HG03064 (cell line): ENCODE results near the gene DTNBP1.
A peak's percentile ranks its signal among the peaks of the same experiment; 100 is the strongest.

Experiments
- ATAC-seq: cut with Tn5 transposase; IDR thresholded peaks from one replicate; pipeline ENCODE4 v1.9.1; 2021; ENCODE audit warnings: low read depth; ENCODE audit not compliant: unreplicated experiment

DTNBP1 gene

GRCh38 chr6:15626878-15627674 is 35.8 kb downstream of the DTNBP1 start:
- ATAC-seq, result no peak

DNA sequence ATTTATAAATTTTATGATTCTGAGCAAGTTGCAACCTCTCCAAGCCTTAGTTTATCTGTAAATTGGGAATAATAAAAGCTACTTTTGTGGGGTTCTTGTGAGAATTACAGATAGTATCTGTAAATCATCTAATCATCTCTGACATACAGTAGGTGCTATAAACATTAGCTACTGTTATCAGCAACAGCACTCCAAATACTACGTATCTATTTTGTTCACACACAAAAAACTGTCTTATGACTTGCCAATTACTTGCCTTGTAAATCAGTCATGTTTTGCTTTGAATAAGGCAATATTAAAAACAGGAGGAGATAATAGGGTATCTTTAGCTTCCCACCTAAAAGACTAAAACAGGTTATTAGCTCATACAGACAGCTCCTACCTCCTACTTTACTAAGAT is 36.7 kb downstream of the DTNBP1 start:
- no peak for ATAC-seq

DNA sequence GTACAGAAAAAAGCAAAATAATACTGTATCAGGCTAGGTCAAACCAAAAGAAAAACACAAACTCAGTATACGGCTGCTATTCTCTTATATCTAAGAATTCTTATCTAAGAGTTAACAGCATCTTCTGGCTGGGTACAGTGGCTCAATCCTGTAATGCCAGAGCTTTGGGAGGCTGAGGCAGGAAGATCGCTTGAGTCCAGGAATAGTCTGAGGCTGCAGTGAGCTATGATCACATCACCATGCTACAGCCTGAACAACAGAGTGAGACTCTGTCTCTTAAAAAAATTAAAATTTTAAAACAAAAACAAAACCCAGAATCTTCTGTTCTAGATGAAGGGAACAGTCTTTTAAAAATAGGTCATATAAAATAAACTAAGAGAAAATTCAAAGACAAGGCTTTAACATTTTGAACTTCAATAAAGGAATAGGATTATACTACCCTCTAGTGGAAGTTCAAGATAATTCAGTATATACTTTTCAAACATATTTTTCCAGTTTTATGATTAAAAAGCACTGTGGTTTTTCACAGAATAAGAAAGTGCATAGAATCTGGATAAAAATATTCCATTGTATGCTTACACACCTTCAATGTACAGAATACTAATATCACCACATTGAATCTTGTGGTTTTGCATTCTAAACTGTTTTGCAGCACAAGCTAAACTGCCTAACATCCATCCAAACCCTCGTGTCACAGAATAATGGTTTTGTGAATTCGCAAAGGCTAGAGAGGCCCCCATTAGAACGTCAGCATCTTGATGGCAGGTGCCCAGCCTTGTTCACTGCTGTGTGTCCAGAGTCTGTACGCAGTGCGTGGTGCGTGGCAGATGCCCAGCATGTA is 39.3 kb downstream of the DTNBP1 start:
- no peak for ATAC-seq

DNA sequence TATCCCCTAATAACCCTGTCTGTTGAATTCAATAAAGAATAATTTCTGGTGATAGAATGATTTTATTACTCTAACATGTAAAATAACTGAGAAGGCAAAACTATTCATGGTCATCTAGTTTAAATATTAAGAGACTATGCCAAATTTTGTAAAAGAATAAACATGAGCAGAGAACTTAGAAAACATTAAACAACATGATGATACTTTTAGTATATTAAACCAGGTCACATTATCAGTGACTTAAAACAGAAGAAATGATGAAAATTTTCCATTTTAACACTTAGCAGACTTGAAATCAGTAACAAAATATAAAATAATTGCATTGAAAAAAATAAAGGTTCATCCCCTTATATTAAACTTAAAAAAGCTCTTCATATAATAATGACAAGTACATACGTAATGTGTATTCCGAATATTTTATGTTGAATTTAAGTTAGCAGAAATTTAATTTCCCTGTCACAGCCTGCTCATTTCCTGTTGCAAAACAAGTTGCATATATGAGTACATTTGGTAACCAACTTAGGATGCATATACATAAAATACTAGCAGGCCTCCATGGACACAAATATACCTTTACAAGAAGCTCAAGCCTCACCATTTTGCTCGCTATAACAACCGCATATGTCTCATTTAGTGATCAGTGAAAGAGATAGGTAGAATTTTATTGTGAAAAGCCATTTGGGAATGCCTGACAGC is 40.6 kb downstream of the DTNBP1 start:
- no peak for ATAC-seq

GRCh38 chr6:15621203-15622044 is 41.4 kb downstream of the DTNBP1 start:
- ATAC-seq, result peak; percentile 83

GRCh38 chr6:15620611-15621010 is 42.2 kb downstream of the DTNBP1 start:
- ATAC-seq, result no peak

DNA sequence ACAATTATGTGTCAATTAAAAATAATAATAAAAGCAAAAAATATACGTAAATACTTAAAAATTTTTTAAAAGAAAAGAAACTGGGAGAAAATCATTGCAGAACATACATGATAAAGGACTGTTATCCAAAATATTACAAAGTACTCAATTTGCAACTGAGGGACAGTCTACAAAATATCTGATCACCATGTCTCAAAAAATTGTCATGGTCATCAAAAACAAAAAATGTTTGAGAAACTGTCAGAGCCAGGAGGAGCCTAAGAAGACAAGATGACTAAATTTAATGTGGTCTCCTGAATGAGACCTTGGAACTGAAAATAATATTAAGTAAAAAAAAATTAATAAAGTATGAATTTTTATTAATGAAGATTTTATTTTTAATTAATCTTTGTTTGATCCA is 43.5 kb downstream of the DTNBP1 start:
- ATAC-seq, result no peak

DNA sequence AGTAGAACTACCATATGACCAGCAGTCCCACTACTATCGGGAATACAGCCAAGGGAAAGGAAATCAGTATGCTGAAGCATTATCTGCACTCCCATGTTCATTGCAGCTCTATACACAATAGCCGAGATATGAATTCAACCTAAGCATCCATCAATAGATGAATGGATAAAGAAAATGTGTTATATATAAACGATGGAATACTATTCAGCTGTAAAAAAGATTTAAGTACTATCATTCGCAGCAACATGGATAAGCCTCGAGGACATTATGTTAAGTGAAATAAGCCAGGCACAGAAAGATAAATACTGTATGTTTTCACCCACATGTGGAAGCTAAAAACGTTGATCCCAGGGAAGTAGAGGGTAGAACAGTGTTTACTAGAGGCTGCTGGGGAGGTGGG is 44.1 kb downstream of the DTNBP1 start:
- no peak for ATAC-seq

GRCh38 chr6:15616261-15616660 is 46.6 kb downstream of the DTNBP1 start:
- ATAC-seq, result no peak

GRCh38 chr6:15615802-15616201 is 47.0 kb downstream of the DTNBP1 start:
- no peak for ATAC-seq

GRCh38 chr6:15614277-15614676 is 48.6 kb downstream of the DTNBP1 start:
- ATAC-seq, result no peak

- ATAC-seq, result no peak
These were observed 54.4 kb downstream of the DTNBP1 start for GRCh38 chr6:15608396-15608795.

DNA sequence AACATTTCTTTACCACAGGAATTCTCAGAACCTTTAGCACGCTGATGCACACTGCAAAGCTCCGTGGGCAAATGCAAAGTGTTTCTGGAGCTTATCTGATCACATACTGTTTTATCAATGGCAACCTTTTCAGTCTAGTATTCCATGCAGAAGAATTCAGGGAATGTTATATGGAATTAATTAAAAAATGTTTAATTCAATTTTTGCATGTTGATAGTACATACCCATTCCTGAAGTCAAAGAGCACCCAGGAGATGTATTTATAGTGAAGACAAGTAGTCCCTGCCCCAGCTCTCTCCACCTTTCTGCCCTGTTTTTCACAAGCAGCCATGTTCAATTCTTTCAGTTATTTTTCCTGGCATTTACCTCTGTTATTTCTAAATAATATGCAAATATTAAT is 55.2 kb downstream of the DTNBP1 start:
- ATAC-seq, result no peak

GRCh38 chr6:15606347-15606746 is 56.5 kb downstream of the DTNBP1 start:
- no peak for ATAC-seq

DNA sequence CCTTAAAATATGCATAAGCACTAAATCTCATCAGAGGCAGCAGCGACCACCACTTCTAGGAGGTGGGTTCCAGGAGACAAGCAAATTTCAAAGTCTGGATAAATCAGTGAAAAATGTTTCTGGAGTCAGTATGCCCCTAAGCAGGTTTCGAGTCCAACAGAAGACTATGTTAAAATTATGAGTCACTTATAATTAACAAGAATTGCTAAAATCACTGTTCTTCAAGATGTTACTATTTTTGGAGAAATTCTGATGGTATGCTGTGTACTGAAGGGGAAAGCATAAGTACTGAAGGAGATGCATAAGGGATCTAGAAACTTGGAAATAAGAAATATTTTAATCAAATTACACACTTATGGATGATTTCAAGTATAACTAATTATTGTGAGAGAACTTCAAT is 58.0 kb downstream of the DTNBP1 start:
- ATAC-seq, result no peak

GRCh38 chr6:15602154-15602553 is 60.7 kb downstream of the DTNBP1 start:
- no peak for ATAC-seq

GRCh38 chr6:15598273-15598798 is 64.5 kb downstream of the DTNBP1 start:
- no peak for ATAC-seq

- no peak for ATAC-seq
These were observed 66.5 kb downstream of the DTNBP1 start for GRCh38 chr6:15596186-15596896.

DNA sequence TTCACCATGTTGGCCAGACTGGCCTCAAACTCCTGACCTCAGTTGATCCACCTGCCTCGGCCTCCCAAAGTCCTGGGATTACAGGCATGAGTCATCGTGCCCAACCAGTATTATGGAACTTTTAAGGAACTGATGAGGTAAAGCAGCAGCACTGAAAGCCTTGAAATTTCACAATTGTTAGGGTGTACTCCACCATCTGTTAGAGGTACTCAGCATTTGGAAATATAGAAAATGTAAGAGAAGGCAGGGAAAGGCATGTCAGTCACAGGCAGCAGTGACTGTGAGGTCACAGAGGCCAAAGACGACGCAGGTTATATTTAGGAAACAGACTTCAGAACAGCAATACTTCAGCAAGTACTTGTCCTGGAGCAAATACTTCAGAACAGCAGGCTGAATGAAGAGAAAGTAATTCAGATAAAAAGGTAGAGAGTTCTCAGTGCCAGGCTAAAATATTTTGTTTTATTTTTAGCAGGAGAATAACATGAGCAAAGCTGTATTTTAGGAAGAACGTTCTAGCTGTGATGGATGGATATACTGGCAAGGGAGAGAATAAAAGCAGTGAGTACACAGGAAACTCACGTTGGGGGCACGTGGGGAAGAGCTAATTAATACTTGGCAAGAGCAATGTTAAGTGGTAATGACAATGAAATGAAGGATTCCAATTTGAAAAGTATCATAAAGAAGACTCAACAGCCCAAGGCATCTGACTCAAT is 67.2 kb downstream of the DTNBP1 start:
- no peak for ATAC-seq
